ENCODE results near the gene TRPM6.

GRCh38 chr9:74683322-74683721 lies 204.4 kb downstream of the TRPM6 start:
- TF ChIP-seq CTCF (IDR thresholded peaks at IDR 0.05) (no peak), POLR2A (IDR thresholded peaks at IDR 0.05) (no peak)

Data from breast epithelium (tissue), 3 donors.